BLaER1 treated with 17β-estradiol and CSF1 and Interleukin-3, amounts not matched to agents 10 nM and 100 nM (cell line): Measurements from ENCODE around the gene USP40.

ENCODE experiments used
- H3K27ac ChIP-seq, 11 experiments: shearing (Covaris generic); formaldehyde crosslinking; 2 replicates each; pipeline ENCODE4 v1.8.1; 2022
- H3K27me3 ChIP-seq, 11 experiments: shearing (Covaris generic); formaldehyde crosslinking; 2 replicates each; pipeline ENCODE4 v1.8.1; 2022
- H3K36me3 ChIP-seq, 11 experiments: shearing (Covaris generic); formaldehyde crosslinking; 2 replicates each; pipeline ENCODE4 v1.8.1; 2022
- H3K4me1 ChIP-seq, 10 experiments: shearing (Covaris generic); formaldehyde crosslinking; 2 replicates each; pipeline ENCODE4 v1.8.1; 2022
- H3K4me2 ChIP-seq, 11 experiments: shearing (Covaris generic); formaldehyde crosslinking; 2 replicates each; pipeline ENCODE4 v1.8.1; 2022
- H3K4me3 ChIP-seq, 10 experiments: shearing (Covaris generic); formaldehyde crosslinking; 2 replicates each; pipeline ENCODE4 v1.8.1; 2022
- H3K9ac ChIP-seq, 11 experiments: shearing (Covaris generic); formaldehyde crosslinking; 2 replicates each; pipeline ENCODE4 v1.8.1; 2022
- H3K9me3 ChIP-seq, 11 experiments: shearing (Covaris generic); formaldehyde crosslinking; replicated peaks in 1 of 11; 2 replicates each; pipeline ENCODE4 v1.8.1; 2022
- H4K20me1 ChIP-seq, 11 experiments: shearing (Covaris generic); formaldehyde crosslinking; 2 replicates each; pipeline ENCODE4 v1.8.1; 2022
- Cebpa-rat ChIP-seq, 11 experiments: shearing (Covaris generic); IDR thresholded peaks; 2 replicates each; pipeline ENCODE4 v1.8.1; 2022

Gene USP40

GRCh38 chr2:233495503-233496496, 70.8 kb downstream of the USP40 start:
- no peak overlapping the region for H3K4me2 ChIP-seq
- no peak overlapping the region for H3K9ac ChIP-seq
- H3K4me3 ChIP-seq = no peak overlapping the region
- no peaks in the 10 kb centered on the region for H3K27me3 ChIP-seq
- H3K4me1 ChIP-seq = peaks cover 0 to 15% (median 0%) of the 10 kb centered on the region in 10 experiments; a peak in 5 of 20 replicates
- no peaks in the 10 kb centered on the region for H3K9me3 ChIP-seq
- H3K36me3 ChIP-seq = peaks cover 0 to 83% (median 22%) of the 10 kb centered on the region in 11 experiments; a peak in 17 of 22 replicates
- no peak for TF ChIP-seq Cebpa-rat (IDR thresholded peaks at IDR 0.05)
- H3K27ac ChIP-seq = no peak overlapping the region
- no peaks in the 10 kb centered on the region for H4K20me1 ChIP-seq

GRCh38 chr2:233492751-233493150, 73.8 kb downstream of the USP40 start:
- Histone ChIP-seq H3K36me3 (peaks cover 0 to 94% (median 29%) of the 10 kb centered on the region in 11 experiments; a peak in 17 of 22 replicates), H3K9ac (no peak overlapping the region), H3K27ac (no peak overlapping the region), H3K4me2 (no peak overlapping the region), H4K20me1 (no peaks in the 10 kb centered on the region), H3K4me1 (peaks cover 0 to 1% (median 0%) of the 10 kb centered on the region in 10 experiments; a peak in 1 of 20 replicates), H3K9me3 (no peaks in the 10 kb centered on the region), H3K27me3 (no peaks in the 10 kb centered on the region), H3K4me3 (no peak overlapping the region)
- TF ChIP-seq Cebpa-rat (IDR thresholded peaks at IDR 0.05) = no peak

- H4K20me1 ChIP-seq = no peaks in the 10 kb centered on the region
- H3K4me2 ChIP-seq = no peak overlapping the region
- H3K4me3 ChIP-seq = no peak overlapping the region
- no peaks in the 10 kb centered on the region for H3K4me1 ChIP-seq
- no peak overlapping the region for H3K9ac ChIP-seq
- H3K27ac ChIP-seq = no peak overlapping the region
- no peak for TF ChIP-seq Cebpa-rat (IDR thresholded peaks at IDR 0.05)
- H3K36me3 ChIP-seq = peaks cover 0 to 93% (median 23%) of the 10 kb centered on the region in 11 experiments; a peak in 17 of 22 replicates
- no peaks in the 10 kb centered on the region for H3K27me3 ChIP-seq
- no peaks in the 10 kb centered on the region for H3K9me3 ChIP-seq
These were observed 74.5 kb downstream of the USP40 start for GRCh38 chr2:233492078-233492477.

- Histone ChIP-seq H3K4me3 (no peak overlapping the region), H3K27ac (no peak overlapping the region), H3K9ac (no peak overlapping the region), H3K4me2 (no peak overlapping the region), H3K9me3 (no peaks in the 10 kb centered on the region), H3K4me1 (no peaks in the 10 kb centered on the region), H3K36me3 (peaks cover 0 to 93% (median 18%) of the 10 kb centered on the region in 11 experiments; a peak in 17 of 22 replicates), H3K27me3 (no peaks in the 10 kb centered on the region), H4K20me1 (no peaks in the 10 kb centered on the region; a peak in 1 of 22 replicates)
- no peak for TF ChIP-seq Cebpa-rat (IDR thresholded peaks at IDR 0.05)
These were observed 75.3 kb downstream of the USP40 start for GRCh38 chr2:233491326-233491725.

GRCh38 chr2:233490831-233491230, 75.8 kb downstream of the USP40 start:
- Histone ChIP-seq H4K20me1 (no peaks in the 10 kb centered on the region; a peak in 1 of 22 replicates), H3K27me3 (no peaks in the 10 kb centered on the region), H3K9ac (no peak overlapping the region), H3K4me2 (no peak overlapping the region), H3K4me3 (no peak overlapping the region), H3K4me1 (no peaks in the 10 kb centered on the region), H3K27ac (no peak overlapping the region), H3K36me3 (peaks cover 0 to 93% (median 18%) of the 10 kb centered on the region in 11 experiments; a peak in 18 of 22 replicates), H3K9me3 (no peaks in the 10 kb centered on the region)
- no peak for TF ChIP-seq Cebpa-rat (IDR thresholded peaks at IDR 0.05)

- peaks cover 4 to 97% (median 21%) of the 10 kb centered on the region in 11 experiments; a peak in 17 of 22 replicates for H3K36me3 ChIP-seq
- H4K20me1 ChIP-seq = no peaks in the 10 kb centered on the region; a peak in 1 of 22 replicates
- no peak overlapping the region for H3K4me2 ChIP-seq
- no peak overlapping the region for H3K9ac ChIP-seq
- H3K4me3 ChIP-seq = no peak overlapping the region
- H3K9me3 ChIP-seq = no peaks in the 10 kb centered on the region
- H3K27ac ChIP-seq = no peak overlapping the region
- H3K27me3 ChIP-seq = no peaks in the 10 kb centered on the region
- no peaks in the 10 kb centered on the region for H3K4me1 ChIP-seq
- no peak for TF ChIP-seq Cebpa-rat (IDR thresholded peaks at IDR 0.05)
These were observed 76.9 kb downstream of the USP40 start for GRCh38 chr2:233489666-233490065.

GRCh38 chr2:233489143-233489542, 77.4 kb downstream of the USP40 start:
- Histone ChIP-seq H3K4me2 (no peak overlapping the region), H3K36me3 (peaks cover 4 to 98% (median 26%) of the 10 kb centered on the region in 11 experiments; a peak in 19 of 22 replicates)
- TF ChIP-seq Cebpa-rat (IDR thresholded peaks at IDR 0.05) = no peak

DNA sequence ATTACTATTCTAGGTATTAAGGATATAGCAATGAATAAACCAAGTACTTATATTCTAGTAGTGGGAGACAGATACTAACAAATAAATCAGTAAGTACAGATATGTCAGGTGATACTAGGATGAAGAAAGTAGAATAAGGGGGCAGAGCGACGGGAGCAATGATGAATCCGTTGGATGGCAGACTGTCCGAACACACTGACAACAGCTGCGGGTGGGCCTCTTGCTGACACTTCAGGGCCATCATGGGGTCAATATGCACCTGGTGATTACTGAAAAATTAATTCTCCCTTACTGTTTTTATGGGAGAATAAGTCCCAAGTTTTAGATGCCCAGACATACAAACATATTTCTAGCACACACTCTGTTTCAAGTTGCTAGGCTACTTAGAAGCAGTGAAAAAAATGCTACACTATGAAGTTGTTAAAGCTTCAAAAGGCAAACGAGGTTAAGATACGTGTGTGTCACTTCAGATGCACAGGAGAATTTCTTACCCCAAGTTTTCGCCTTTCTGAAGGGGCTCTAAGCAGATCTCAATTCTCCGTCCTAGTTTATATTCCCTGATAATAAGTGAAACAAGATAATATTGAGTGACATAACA, 78.7 kb downstream of the USP40 start:
- no peak for TF ChIP-seq Cebpa-rat (IDR thresholded peaks at IDR 0.05)
- H4K20me1 ChIP-seq = no peaks in the 10 kb centered on the region; a peak in 1 of 22 replicates
- no peaks in the 10 kb centered on the region for H3K4me1 ChIP-seq
- no peak overlapping the region for H3K27ac ChIP-seq
- no peaks in the 10 kb centered on the region for H3K9me3 ChIP-seq
- H3K36me3 ChIP-seq = peaks cover 3 to 98% (median 20%) of the 10 kb centered on the region in 11 experiments; a peak in 20 of 22 replicates
- no peak overlapping the region for H3K4me2 ChIP-seq
- H3K27me3 ChIP-seq = no peaks in the 10 kb centered on the region
- H3K9ac ChIP-seq = no peak overlapping the region
- H3K4me3 ChIP-seq = no peak overlapping the region

More at GRCh38 chr2:233489143-233489542, 77.4 kb downstream of the USP40 start:
- Histone ChIP-seq H3K4me1 (no peaks in the 10 kb centered on the region), H3K27me3 (no peaks in the 10 kb centered on the region), H3K27ac (no peak overlapping the region), H3K9me3 (no peaks in the 10 kb centered on the region), H3K4me3 (no peak overlapping the region), H3K9ac (no peak overlapping the region), H4K20me1 (no peaks in the 10 kb centered on the region; a peak in 1 of 22 replicates)
